Bone marrow (tissue), 2 donors: ENCODE results near the gene GLI2.

ENCODE experiments used
- DNase-seq, 2 donors: peaks; one replicate each; lab custom pipeline; 2025; lab: John Stamatoyannopoulos, UW

GLI2 gene

GRCh38 chr2:120738117-120738516 is 2.4 kb downstream of the GLI2 start:
- no peak for DNase-seq

- DNase-seq: no peak
These were observed 3.2 kb downstream of the GLI2 start for GRCh38 chr2:120738786-120739437.

- DNase-seq: no peak
These were observed 3.9 kb downstream of the GLI2 start for GRCh38 chr2:120739438-120740090.

GRCh38 chr2:120740375-120740764 is 4.7 kb downstream of the GLI2 start:
- DNase-seq: no peak

- no peak for DNase-seq
These were observed 5.3 kb downstream of the GLI2 start for GRCh38 chr2:120740765-120741524.

GRCh38 chr2:120741571-120742561 is 6.2 kb downstream of the GLI2 start:
- no peak for DNase-seq

GRCh38 chr2:120743657-120744056 is 8.0 kb downstream of the GLI2 start:
- DNase-seq: no peak

- no peak for DNase-seq
These were observed 9.1 kb downstream of the GLI2 start for GRCh38 chr2:120744817-120745216.

GRCh38 chr2:120745420-120746111 is 9.9 kb downstream of the GLI2 start:
- DNase-seq: no peak

- no peak for DNase-seq
These were observed 10.5 kb downstream of the GLI2 start for GRCh38 chr2:120746144-120746543.

GRCh38 chr2:120747281-120747680 is 11.6 kb downstream of the GLI2 start:
- DNase-seq: no peak

GRCh38 chr2:120747706-120748105 is 12.0 kb downstream of the GLI2 start:
- no peak for DNase-seq

- no peak for DNase-seq
These were observed 12.6 kb downstream of the GLI2 start for GRCh38 chr2:120748310-120748709.

GRCh38 chr2:120748741-120749140 is 13.1 kb downstream of the GLI2 start:
- no peak for DNase-seq

- no peak for DNase-seq
These were observed 14.1 kb downstream of the GLI2 start for GRCh38 chr2:120749506-120750431.

GRCh38 chr2:120750488-120751210 is 15.0 kb downstream of the GLI2 start:
- no peak for DNase-seq

GRCh38 chr2:120751553-120751952 is 15.9 kb downstream of the GLI2 start:
- DNase-seq: no peak

GRCh38 chr2:120754067-120754960 is 18.6 kb downstream of the GLI2 start:
- DNase-seq: no peak
